PC-9 (cell line): ENCODE data around the gene ZNF30.

Experiments
- EZH2 ChIP-seq: fragments of 200-600 bp; sonication (generic); IDR thresholded peaks from 2 replicates; pipeline ENCODE4 v1.8.0; 2017; ENCODE audit warnings: antibody characterized with exemption, low read depth
- TF ChIP-seq, protein P1 (sequence below): fragments of 200-600 bp; sonication (generic); conservative IDR thresholded peaks from 2 replicates; pipeline ENCODE4 v1.6.1; 2017; ENCODE audit warnings: mixed run types, antibody characterized with exemption, mild to moderate bottlenecking, moderate library complexity

DNA sequence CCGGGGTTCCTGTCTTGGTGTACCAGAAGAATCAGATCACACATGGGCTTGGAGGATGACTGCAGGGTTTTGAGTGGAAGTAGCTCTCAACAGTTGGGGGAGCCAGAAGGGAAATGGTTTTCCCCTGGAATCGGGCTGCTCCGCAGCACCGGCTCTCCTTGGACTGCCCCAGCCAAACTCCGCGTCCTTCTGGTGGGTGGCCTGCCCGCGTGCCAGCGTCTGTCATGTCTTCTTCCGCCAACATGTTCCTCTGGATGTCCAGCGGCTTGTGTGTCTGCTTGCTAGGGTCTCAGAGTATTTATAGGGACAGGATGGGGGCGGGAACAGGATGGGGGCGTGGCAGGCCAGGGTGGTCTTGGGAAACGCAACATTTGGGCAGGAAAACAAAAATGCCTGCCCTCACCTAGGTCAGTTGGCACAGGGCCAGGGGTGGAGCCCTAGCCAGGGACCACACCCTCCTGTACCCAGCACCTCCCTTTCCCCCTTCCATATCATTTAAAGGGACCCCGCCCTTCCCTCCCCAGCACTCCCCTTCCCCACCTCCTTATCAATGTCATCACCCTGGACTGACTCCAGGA is 1.3 kb upstream of the ZNF30 start:
- TF ChIP-seq, protein P1, sequence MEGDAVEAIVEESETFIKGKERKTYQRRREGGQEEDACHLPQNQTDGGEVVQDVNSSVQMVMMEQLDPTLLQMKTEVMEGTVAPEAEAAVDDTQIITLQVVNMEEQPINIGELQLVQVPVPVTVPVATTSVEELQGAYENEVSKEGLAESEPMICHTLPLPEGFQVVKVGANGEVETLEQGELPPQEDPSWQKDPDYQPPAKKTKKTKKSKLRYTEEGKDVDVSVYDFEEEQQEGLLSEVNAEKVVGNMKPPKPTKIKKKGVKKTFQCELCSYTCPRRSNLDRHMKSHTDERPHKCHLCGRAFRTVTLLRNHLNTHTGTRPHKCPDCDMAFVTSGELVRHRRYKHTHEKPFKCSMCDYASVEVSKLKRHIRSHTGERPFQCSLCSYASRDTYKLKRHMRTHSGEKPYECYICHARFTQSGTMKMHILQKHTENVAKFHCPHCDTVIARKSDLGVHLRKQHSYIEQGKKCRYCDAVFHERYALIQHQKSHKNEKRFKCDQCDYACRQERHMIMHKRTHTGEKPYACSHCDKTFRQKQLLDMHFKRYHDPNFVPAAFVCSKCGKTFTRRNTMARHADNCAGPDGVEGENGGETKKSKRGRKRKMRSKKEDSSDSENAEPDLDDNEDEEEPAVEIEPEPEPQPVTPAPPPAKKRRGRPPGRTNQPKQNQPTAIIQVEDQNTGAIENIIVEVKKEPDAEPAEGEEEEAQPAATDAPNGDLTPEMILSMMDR, result no peak
- TF ChIP-seq EZH2, result no peak
